Neutrophil (primary cell): ENCODE results near the gene PRKCE.

Experiments
- H3K27ac ChIP-seq: fragments of 200-600 bp; sonication (generic); 2 replicates; pipeline ENCODE4 v1.5.1; 2016; ENCODE audit warnings: mild to moderate bottlenecking, moderate library complexity
- H3K27me3 ChIP-seq: fragments of 200-600 bp; sonication (generic); 2 replicates; pipeline ENCODE4 v1.6.0; 2016; ENCODE audit warnings: mild to moderate bottlenecking
- H3K36me3 ChIP-seq: fragments of 200-600 bp; sonication (generic); 2 replicates; pipeline ENCODE4 v1.5.1; 2017
- H3K4me1 ChIP-seq, 2 experiments: fragments of 200-600 bp in 1 of 2; sonication (generic) in 1 of 2; 1 replicate in 1 of 2; 2 replicates in 1 of 2; pipeline versions ENCODE4 v1.5.1 to v1.6.1; 2013 to 2016; ENCODE audit warnings: low read depth in 1 of 2, low read length in 1 of 2, mild to moderate bottlenecking in 1 of 2, moderate library complexity in 1 of 2; ENCODE audit not compliant: control insufficient read depth in 1 of 2, insufficient read depth in 1 of 2
- H3K4me3 ChIP-seq, 2 experiments: fragments of 200-600 bp in 1 of 2; sonication (generic) in 1 of 2; 1 replicate in 1 of 2; 2 replicates in 1 of 2; pipeline ENCODE4 v1.5.1; 2013 to 2016; ENCODE audit warnings: low read depth in 1 of 2, low read length in 1 of 2, mild to moderate bottlenecking in 1 of 2, moderate library complexity in 1 of 2
- H3K9me3 ChIP-seq: fragments of 200-600 bp; sonication (generic); 2 replicates; pipeline ENCODE4 v1.5.1; 2016
- CTCF ChIP-seq: fragments of 200-600 bp; sonication (generic); IDR thresholded peaks from 2 replicates; pipeline ENCODE4 v1.5.1; 2016; ENCODE audit warnings: antibody characterized with exemption

PRKCE gene

GRCh38 chr2:45994060-45994459 lies 342.6 kb downstream of the PRKCE start:
- Histone ChIP-seq H3K36me3 (no peaks in the 10 kb centered on the region), H3K27me3 (no peaks in the 10 kb centered on the region), H3K4me3 (no peak overlapping the region), H3K27ac (no peak overlapping the region), H3K4me1 (peaks cover 6 to 14% of the 10 kb centered on the region in 2 experiments), H3K9me3 (no peaks in the 10 kb centered on the region)
- no peak for TF ChIP-seq CTCF

- Histone ChIP-seq H3K4me1 (peaks cover 0 to 9% of the 10 kb centered on the region in 2 experiments), H3K36me3 (no peaks in the 10 kb centered on the region), H3K27me3 (no peaks in the 10 kb centered on the region), H3K27ac (no peak overlapping the region), H3K4me3 (no peak overlapping the region), H3K9me3 (no peaks in the 10 kb centered on the region)
- no peak for TF ChIP-seq CTCF
These were observed 349.2 kb downstream of the PRKCE start for GRCh38 chr2:46000660-46001059.

- Histone ChIP-seq H3K4me3 (no peak overlapping the region), H3K36me3 (no peaks in the 10 kb centered on the region), H3K4me1 (peaks cover 0 to 9% of the 10 kb centered on the region in 2 experiments), H3K27me3 (no peaks in the 10 kb centered on the region), H3K27ac (no peak overlapping the region), H3K9me3 (no peaks in the 10 kb centered on the region)
- TF ChIP-seq CTCF = no peak
These were observed 349.8 kb downstream of the PRKCE start for GRCh38 chr2:46001290-46001689.

GRCh38 chr2:46001741-46002506 lies 350.4 kb downstream of the PRKCE start:
- Histone ChIP-seq H3K4me3 (no peak overlapping the region), H3K27ac (no peak overlapping the region), H3K27me3 (no peaks in the 10 kb centered on the region), H3K4me1 (peaks cover 0 to 9% of the 10 kb centered on the region in 2 experiments), H3K36me3 (no peaks in the 10 kb centered on the region), H3K9me3 (no peaks in the 10 kb centered on the region)
- TF ChIP-seq CTCF = no peak

GRCh38 chr2:46002507-46002883 lies 351.0 kb downstream of the PRKCE start:
- Histone ChIP-seq H3K4me3 (no peak overlapping the region), H3K9me3 (no peaks in the 10 kb centered on the region), H3K36me3 (no peaks in the 10 kb centered on the region), H3K27ac (no peak overlapping the region), H3K4me1 (peaks cover 0 to 9% of the 10 kb centered on the region in 2 experiments), H3K27me3 (no peaks in the 10 kb centered on the region)
- no peak for TF ChIP-seq CTCF
